A549 treated with DMSO at 1 μM for 4 hours (cell line): ENCODE measurements around the gene ZAR1. TPM values are rescaled to one million over a fixed set of nuclear protein-coding genes. Genes with fewer than 3 reads are reported as not detected.

ENCODE experiments used
- total RNA-seq: library from RNA; stranded (reverse); fragments of 200-300 nt; extraction: Qiagen RNA extraction; gene quantifications from 5 replicates; pipeline ENCODE4 v1.2.3, GENCODE V29; 2022; ENCODE audit warnings: low read depth

Gene ZAR1
- 0.06 to 0.21 TPM (median 0.10 TPM) in 5 replicates for total RNA-seq

GRCh38 chr4:48490012-48490679 is at the start of gene ZAR1:
TSS of gene ZAR1 (plus strand) at chr4:48490252. CDS start at chr4:48490292, 40 bp downstream.

GRCh38 chr4:48483006-48483776 is 6.9 kb upstream of the ZAR1 start, which contains the start of gene SLC10A4:
TSS of gene SLC10A4 (plus strand) at chr4:48483343. CDS start at chr4:48483562, 219 bp downstream.

Other genes with a start within 250 kb of the ZAR1 start
- gene TEC, start 220.4 kb upstream of the ZAR1 start, total RNA-seq, result 1.3 to 1.7 TPM (median 1.6 TPM) in 5 replicates
- gene SLAIN2, start 148.7 kb upstream of the ZAR1 start, total RNA-seq, result 17.5 to 27.0 TPM (median 18.6 TPM) in 5 replicates
- gene SLC10A4, start 6.9 kb upstream of the ZAR1 start, total RNA-seq, result 4.6 to 8.0 TPM (median 7.2 TPM) in 5 replicates